ENCODE measurements around the gene TAB3.

DNA sequence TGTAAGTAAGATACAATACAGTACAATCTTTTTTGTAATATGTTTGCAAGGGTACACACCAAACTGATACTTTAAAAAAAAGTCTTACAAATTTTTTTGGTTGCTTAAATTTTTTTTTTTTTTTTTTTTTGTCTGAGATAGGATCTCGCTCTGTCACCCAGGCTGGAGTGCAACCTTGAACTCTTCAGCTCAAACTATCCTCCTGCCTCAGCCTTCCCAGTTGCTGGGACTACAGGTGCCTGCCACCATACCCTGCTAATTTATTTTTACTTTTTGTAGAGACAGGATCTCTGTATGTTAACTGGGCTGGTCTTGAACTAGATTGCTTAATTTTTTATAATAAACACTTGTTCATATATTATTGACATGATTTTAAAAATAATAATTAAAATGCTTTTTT lies 41.1 kb upstream of the TAB3 start:
- TF ChIP-seq, protein P1, sequence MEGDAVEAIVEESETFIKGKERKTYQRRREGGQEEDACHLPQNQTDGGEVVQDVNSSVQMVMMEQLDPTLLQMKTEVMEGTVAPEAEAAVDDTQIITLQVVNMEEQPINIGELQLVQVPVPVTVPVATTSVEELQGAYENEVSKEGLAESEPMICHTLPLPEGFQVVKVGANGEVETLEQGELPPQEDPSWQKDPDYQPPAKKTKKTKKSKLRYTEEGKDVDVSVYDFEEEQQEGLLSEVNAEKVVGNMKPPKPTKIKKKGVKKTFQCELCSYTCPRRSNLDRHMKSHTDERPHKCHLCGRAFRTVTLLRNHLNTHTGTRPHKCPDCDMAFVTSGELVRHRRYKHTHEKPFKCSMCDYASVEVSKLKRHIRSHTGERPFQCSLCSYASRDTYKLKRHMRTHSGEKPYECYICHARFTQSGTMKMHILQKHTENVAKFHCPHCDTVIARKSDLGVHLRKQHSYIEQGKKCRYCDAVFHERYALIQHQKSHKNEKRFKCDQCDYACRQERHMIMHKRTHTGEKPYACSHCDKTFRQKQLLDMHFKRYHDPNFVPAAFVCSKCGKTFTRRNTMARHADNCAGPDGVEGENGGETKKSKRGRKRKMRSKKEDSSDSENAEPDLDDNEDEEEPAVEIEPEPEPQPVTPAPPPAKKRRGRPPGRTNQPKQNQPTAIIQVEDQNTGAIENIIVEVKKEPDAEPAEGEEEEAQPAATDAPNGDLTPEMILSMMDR (IDR thresholded peaks at IDR 0.05) = no peak
- no peak for TF ChIP-seq POLR2AphosphoS5 (IDR thresholded peaks at IDR 0.05)
- TF ChIP-seq POLR2A (IDR thresholded peaks at IDR 0.05) = no peak
- TF ChIP-seq EP300 (IDR thresholded peaks at IDR 0.05) = no peak

Measured in stomach (tissue), 4 donors.